ENCODE data around the gene ZFAND6.

Gene ZFAND6

GRCh38 chr15:80127911-80128310, 68.4 kb downstream of the ZFAND6 start:
- Histone ChIP-seq H2BK12ac (ENCODE audit: low read length) (no peak overlapping the region), H2BK5ac (ENCODE audit: low read depth, low read length, poor library complexity) (no peak overlapping the region), H3K14ac (ENCODE audit: low read length) (no peak overlapping the region), H4K12ac (ENCODE audit: low read depth, low read length) (no peak overlapping the region), H3K79me2 (ENCODE audit: control insufficient read depth, insufficient read depth, low read length, poor library complexity) (no peaks in the 10 kb centered on the region), H3K4ac (ENCODE audit: low read depth, low read length) (no peak overlapping the region), H3K36me3 (ENCODE audit: control insufficient read depth in 1 of 2, insufficient read depth in 2 of 2, low read length in 2 of 2) (peaks cover 7% of the 10 kb centered on the region in 2 experiments), H4K91ac (ENCODE audit: low read depth, low read length) (no peak overlapping the region), H3K27me3 (ENCODE audit: insufficient read depth, low read length) (no peaks in the 10 kb centered on the region), H3K4me1 (ENCODE audit: control insufficient read depth in 1 of 2, insufficient read depth in 2 of 2, low read length in 2 of 2) (no peaks in the 10 kb centered on the region), H3K79me1 (ENCODE audit: low read length) (no peaks in the 10 kb centered on the region), H2AK5ac (ENCODE audit: low read length) (no peak overlapping the region), H3K4me2 (ENCODE audit: low read length) (no peak overlapping the region), H2AFZ (ENCODE audit: insufficient read depth, low read length, poor library complexity) (no peak overlapping the region), H3K9me3 (ENCODE audit: insufficient read depth, low read depth, low read length) (no peaks in the 10 kb centered on the region), H3K9ac (ENCODE audit: low read length) (no peak overlapping the region), H3K27ac (ENCODE audit: low read depth, low read length) (no peak overlapping the region), H3K4me3 (ENCODE audit: low read depth, low read length) (no peak overlapping the region), H4K8ac (ENCODE audit: low read depth, low read length) (no peak overlapping the region), H2BK120ac (ENCODE audit: insufficient read depth, low read length, poor library complexity) (no peak overlapping the region), H3K23ac (ENCODE audit: low read length) (no peak overlapping the region), H3K18ac (ENCODE audit: low read length) (no peak overlapping the region)
- no peak for DNase-seq
- no CpG with 5 or more reads among the region's 2 CpGs for WGBS (ENCODE audit: extremely low coverage, insufficient coverage, insufficient read length)

- WGBS (ENCODE audit: extremely low coverage, insufficient coverage, insufficient read length): no CpG with 5 or more reads among the region's 3 CpGs
- no peak overlapping the region for H4K12ac ChIP-seq (ENCODE audit: low read depth, low read length)
- H2BK12ac ChIP-seq (ENCODE audit: low read length): no peak overlapping the region
These were observed 72.9 kb downstream of the ZFAND6 start for GRCh38 chr15:80132382-80132781.

GRCh38 chr15:80136854-80137253, 77.4 kb downstream of the ZFAND6 start:
- no peak overlapping the region for H3K4ac ChIP-seq (ENCODE audit: low read depth, low read length)
- H3K9me3 ChIP-seq (ENCODE audit: insufficient read depth, low read depth, low read length): no peaks in the 10 kb centered on the region
- peaks cover 10 to 12% of the 10 kb centered on the region in 2 experiments for H3K36me3 ChIP-seq (ENCODE audit: control insufficient read depth in 1 of 2, insufficient read depth in 2 of 2, low read length in 2 of 2)
- no peak overlapping the region for H2BK120ac ChIP-seq (ENCODE audit: insufficient read depth, low read length, poor library complexity)
- no peak overlapping the region for H3K4me3 ChIP-seq (ENCODE audit: low read depth, low read length)
- H3K9ac ChIP-seq (ENCODE audit: low read length): no peak overlapping the region
- H3K14ac ChIP-seq (ENCODE audit: low read length): no peak overlapping the region
- no peak overlapping the region for H4K12ac ChIP-seq (ENCODE audit: low read depth, low read length)
- no peaks in the 10 kb centered on the region for H3K4me1 ChIP-seq (ENCODE audit: control insufficient read depth in 1 of 2, insufficient read depth in 2 of 2, low read length in 2 of 2)
- no peak for DNase-seq
- H3K79me2 ChIP-seq (ENCODE audit: control insufficient read depth, insufficient read depth, low read length, poor library complexity): no peaks in the 10 kb centered on the region
- no peak overlapping the region for H2AFZ ChIP-seq (ENCODE audit: insufficient read depth, low read length, poor library complexity)
- H3K18ac ChIP-seq (ENCODE audit: low read length): no peak overlapping the region
- no peak overlapping the region for H2BK12ac ChIP-seq (ENCODE audit: low read length)
- no peak overlapping the region for H4K8ac ChIP-seq (ENCODE audit: low read depth, low read length)
- no peaks in the 10 kb centered on the region for H3K27me3 ChIP-seq (ENCODE audit: insufficient read depth, low read length)
- H2BK5ac ChIP-seq (ENCODE audit: low read depth, low read length, poor library complexity): no peak overlapping the region
- no peak overlapping the region for H3K27ac ChIP-seq (ENCODE audit: low read depth, low read length)
- WGBS (ENCODE audit: extremely low coverage, insufficient coverage, insufficient read length): no CpG with 5 or more reads among the region's 3 CpGs
- no peak overlapping the region for H3K23ac ChIP-seq (ENCODE audit: low read length)
- no peaks in the 10 kb centered on the region for H3K79me1 ChIP-seq (ENCODE audit: low read length)
- no peak overlapping the region for H3K4me2 ChIP-seq (ENCODE audit: low read length)
- H4K91ac ChIP-seq (ENCODE audit: low read depth, low read length): no peak overlapping the region
- H2AK5ac ChIP-seq (ENCODE audit: low read length): no peak overlapping the region

More at GRCh38 chr15:80132382-80132781, 72.9 kb downstream of the ZFAND6 start:
- no peak overlapping the region for H3K14ac ChIP-seq (ENCODE audit: low read length)
- no peak overlapping the region for H2BK5ac ChIP-seq (ENCODE audit: low read depth, low read length, poor library complexity)
- no peaks in the 10 kb centered on the region for H3K27me3 ChIP-seq (ENCODE audit: insufficient read depth, low read length)
- no peak overlapping the region for H4K8ac ChIP-seq (ENCODE audit: low read depth, low read length)
- H3K4me3 ChIP-seq (ENCODE audit: low read depth, low read length): no peak overlapping the region
- no peak overlapping the region for H2BK120ac ChIP-seq (ENCODE audit: insufficient read depth, low read length, poor library complexity)
- no peaks in the 10 kb centered on the region for H3K79me2 ChIP-seq (ENCODE audit: control insufficient read depth, insufficient read depth, low read length, poor library complexity)
- H3K36me3 ChIP-seq (ENCODE audit: control insufficient read depth in 1 of 2, insufficient read depth in 2 of 2, low read length in 2 of 2): peaks cover 10% of the 10 kb centered on the region in 2 experiments
- no peaks in the 10 kb centered on the region for H3K79me1 ChIP-seq (ENCODE audit: low read length)
- H3K4me1 ChIP-seq (ENCODE audit: control insufficient read depth in 1 of 2, insufficient read depth in 2 of 2, low read length in 2 of 2): no peaks in the 10 kb centered on the region
- H3K27ac ChIP-seq (ENCODE audit: low read depth, low read length): no peak overlapping the region
- no peak overlapping the region for H2AFZ ChIP-seq (ENCODE audit: insufficient read depth, low read length, poor library complexity)
- H3K4ac ChIP-seq (ENCODE audit: low read depth, low read length): no peak overlapping the region
- DNase-seq: no peak
- no peak overlapping the region for H4K91ac ChIP-seq (ENCODE audit: low read depth, low read length)
- no peak overlapping the region for H2AK5ac ChIP-seq (ENCODE audit: low read length)
- H3K9me3 ChIP-seq (ENCODE audit: insufficient read depth, low read depth, low read length): no peaks in the 10 kb centered on the region
- no peak overlapping the region for H3K9ac ChIP-seq (ENCODE audit: low read length)
- H3K4me2 ChIP-seq (ENCODE audit: low read length): no peak overlapping the region
- no peak overlapping the region for H3K18ac ChIP-seq (ENCODE audit: low read length)
- H3K23ac ChIP-seq (ENCODE audit: low read length): no peak overlapping the region

GRCh38 chr15:80138961-80139360, 79.5 kb downstream of the ZFAND6 start:
- H3K79me1 ChIP-seq (ENCODE audit: low read length): no peaks in the 10 kb centered on the region
- H3K4ac ChIP-seq (ENCODE audit: low read depth, low read length): no peak overlapping the region
- no peak overlapping the region for H4K91ac ChIP-seq (ENCODE audit: low read depth, low read length)
- H2BK5ac ChIP-seq (ENCODE audit: low read depth, low read length, poor library complexity): no peak overlapping the region
- H3K4me2 ChIP-seq (ENCODE audit: low read length): no peak overlapping the region
- no peaks in the 10 kb centered on the region for H3K27me3 ChIP-seq (ENCODE audit: insufficient read depth, low read length)
- H4K12ac ChIP-seq (ENCODE audit: low read depth, low read length): no peak overlapping the region
- no peak for DNase-seq
- no peak overlapping the region for H2BK12ac ChIP-seq (ENCODE audit: low read length)
- no peak overlapping the region for H2AFZ ChIP-seq (ENCODE audit: insufficient read depth, low read length, poor library complexity)
- H3K9ac ChIP-seq (ENCODE audit: low read length): no peak overlapping the region
- peaks cover 8% of the 10 kb centered on the region in 2 experiments for H3K36me3 ChIP-seq (ENCODE audit: control insufficient read depth in 1 of 2, insufficient read depth in 2 of 2, low read length in 2 of 2)
- H2AK5ac ChIP-seq (ENCODE audit: low read length): no peak overlapping the region
- H3K18ac ChIP-seq (ENCODE audit: low read length): no peak overlapping the region
- WGBS (ENCODE audit: extremely low coverage, insufficient coverage, insufficient read length): no CpG with 5 or more reads among the region's 3 CpGs
- H3K4me1 ChIP-seq (ENCODE audit: control insufficient read depth in 1 of 2, insufficient read depth in 2 of 2, low read length in 2 of 2): peaks cover 2% of the 10 kb centered on the region in 2 experiments
- no peak overlapping the region for H2BK120ac ChIP-seq (ENCODE audit: insufficient read depth, low read length, poor library complexity)
- H3K23ac ChIP-seq (ENCODE audit: low read length): no peak overlapping the region
- H3K79me2 ChIP-seq (ENCODE audit: control insufficient read depth, insufficient read depth, low read length, poor library complexity): no peaks in the 10 kb centered on the region
- H3K9me3 ChIP-seq (ENCODE audit: insufficient read depth, low read depth, low read length): no peaks in the 10 kb centered on the region
- H3K27ac ChIP-seq (ENCODE audit: low read depth, low read length): no peak overlapping the region
- no peak overlapping the region for H4K8ac ChIP-seq (ENCODE audit: low read depth, low read length)
- H3K14ac ChIP-seq (ENCODE audit: low read length): no peak overlapping the region
- no peak overlapping the region for H3K4me3 ChIP-seq (ENCODE audit: low read depth, low read length)
